A673 (cell line): ENCODE results near the gene ABCC11.
A peak's percentile ranks its signal among the peaks of the same experiment; 100 is the strongest.

ENCODE experiments used
- EZH2 ChIP-seq: fragments of 200-600 bp; sonication (generic); IDR thresholded peaks from 2 replicates; pipeline ENCODE4 v1.6.1; 2017; ENCODE audit warnings: borderline replicate concordance, low read depth, mild to moderate bottlenecking, mixed read lengths, antibody characterized with exemption, low read length; ENCODE audit not compliant: poor library complexity, severe bottlenecking
- TF ChIP-seq, protein P1 (sequence below): fragments of 300-800, 200-600 bp; sonication (generic); conservative IDR thresholded peaks from 2 replicates; pipeline ENCODE4 v1.5.1; 2017; ENCODE audit warnings: low read depth, mild to moderate bottlenecking, antibody characterized with exemption, low read length, moderate library complexity, mixed read lengths

DNA sequence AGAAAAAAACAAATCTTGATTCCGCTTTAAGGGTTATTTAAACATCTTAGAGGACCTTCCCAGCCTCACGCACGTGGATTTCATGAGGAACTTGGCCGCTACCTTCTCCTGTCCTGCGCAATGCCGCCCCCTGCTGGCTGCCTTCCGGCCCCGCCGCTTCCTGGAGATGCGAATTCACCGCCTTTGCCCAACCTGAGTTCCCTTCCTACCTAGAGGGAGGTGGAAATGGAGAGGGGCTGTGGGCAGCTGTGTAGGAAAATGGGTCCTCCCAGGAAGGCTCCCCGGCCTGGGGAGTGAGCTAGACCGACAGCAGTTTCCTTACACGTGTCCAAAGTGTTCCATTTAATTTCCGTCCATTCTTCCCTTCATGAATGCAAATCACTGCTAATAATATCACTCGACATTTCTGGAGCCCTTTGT, 90.5 kb downstream of the ABCC11 start:
- TF ChIP-seq, protein P1, sequence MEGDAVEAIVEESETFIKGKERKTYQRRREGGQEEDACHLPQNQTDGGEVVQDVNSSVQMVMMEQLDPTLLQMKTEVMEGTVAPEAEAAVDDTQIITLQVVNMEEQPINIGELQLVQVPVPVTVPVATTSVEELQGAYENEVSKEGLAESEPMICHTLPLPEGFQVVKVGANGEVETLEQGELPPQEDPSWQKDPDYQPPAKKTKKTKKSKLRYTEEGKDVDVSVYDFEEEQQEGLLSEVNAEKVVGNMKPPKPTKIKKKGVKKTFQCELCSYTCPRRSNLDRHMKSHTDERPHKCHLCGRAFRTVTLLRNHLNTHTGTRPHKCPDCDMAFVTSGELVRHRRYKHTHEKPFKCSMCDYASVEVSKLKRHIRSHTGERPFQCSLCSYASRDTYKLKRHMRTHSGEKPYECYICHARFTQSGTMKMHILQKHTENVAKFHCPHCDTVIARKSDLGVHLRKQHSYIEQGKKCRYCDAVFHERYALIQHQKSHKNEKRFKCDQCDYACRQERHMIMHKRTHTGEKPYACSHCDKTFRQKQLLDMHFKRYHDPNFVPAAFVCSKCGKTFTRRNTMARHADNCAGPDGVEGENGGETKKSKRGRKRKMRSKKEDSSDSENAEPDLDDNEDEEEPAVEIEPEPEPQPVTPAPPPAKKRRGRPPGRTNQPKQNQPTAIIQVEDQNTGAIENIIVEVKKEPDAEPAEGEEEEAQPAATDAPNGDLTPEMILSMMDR: peak; percentile 91
- no peak for TF ChIP-seq EZH2
